ENCODE data around the gene TMEM236.

Gene TMEM236

DNA sequence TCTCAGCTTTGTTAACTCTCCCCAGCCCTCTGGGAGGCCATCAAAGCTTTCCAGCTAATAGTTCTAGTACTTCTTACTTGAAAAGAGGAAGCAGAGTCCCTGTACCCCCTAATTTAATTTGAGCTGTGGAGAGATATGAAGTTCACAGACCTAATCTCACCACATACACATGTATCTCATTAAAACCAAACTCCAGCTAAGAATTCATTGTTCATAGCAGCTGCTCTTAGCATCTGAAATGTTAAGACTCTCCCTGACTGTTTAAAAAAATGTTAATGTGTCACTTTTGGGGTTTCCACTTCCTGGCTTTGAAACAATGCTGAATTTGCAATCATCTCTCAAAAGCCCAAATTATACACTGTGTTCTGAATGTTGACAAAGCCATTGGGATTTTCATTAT is 41.0 kb downstream of the TMEM236 start:
- H3K4me3 ChIP-seq (replicated peaks in 1 of 2; ENCODE audit: low read depth in 2 of 2, low read length in 2 of 2), result no peak overlapping the region
- TF ChIP-seq, protein P1, sequence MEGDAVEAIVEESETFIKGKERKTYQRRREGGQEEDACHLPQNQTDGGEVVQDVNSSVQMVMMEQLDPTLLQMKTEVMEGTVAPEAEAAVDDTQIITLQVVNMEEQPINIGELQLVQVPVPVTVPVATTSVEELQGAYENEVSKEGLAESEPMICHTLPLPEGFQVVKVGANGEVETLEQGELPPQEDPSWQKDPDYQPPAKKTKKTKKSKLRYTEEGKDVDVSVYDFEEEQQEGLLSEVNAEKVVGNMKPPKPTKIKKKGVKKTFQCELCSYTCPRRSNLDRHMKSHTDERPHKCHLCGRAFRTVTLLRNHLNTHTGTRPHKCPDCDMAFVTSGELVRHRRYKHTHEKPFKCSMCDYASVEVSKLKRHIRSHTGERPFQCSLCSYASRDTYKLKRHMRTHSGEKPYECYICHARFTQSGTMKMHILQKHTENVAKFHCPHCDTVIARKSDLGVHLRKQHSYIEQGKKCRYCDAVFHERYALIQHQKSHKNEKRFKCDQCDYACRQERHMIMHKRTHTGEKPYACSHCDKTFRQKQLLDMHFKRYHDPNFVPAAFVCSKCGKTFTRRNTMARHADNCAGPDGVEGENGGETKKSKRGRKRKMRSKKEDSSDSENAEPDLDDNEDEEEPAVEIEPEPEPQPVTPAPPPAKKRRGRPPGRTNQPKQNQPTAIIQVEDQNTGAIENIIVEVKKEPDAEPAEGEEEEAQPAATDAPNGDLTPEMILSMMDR (IDR thresholded peaks at IDR 0.05; ENCODE audit: low read depth, low read length), result no peak
- DNase-seq (ENCODE audit: low read depth in 2 of 2), result peak in 1 of 2 donors; percentile 25

DNA sequence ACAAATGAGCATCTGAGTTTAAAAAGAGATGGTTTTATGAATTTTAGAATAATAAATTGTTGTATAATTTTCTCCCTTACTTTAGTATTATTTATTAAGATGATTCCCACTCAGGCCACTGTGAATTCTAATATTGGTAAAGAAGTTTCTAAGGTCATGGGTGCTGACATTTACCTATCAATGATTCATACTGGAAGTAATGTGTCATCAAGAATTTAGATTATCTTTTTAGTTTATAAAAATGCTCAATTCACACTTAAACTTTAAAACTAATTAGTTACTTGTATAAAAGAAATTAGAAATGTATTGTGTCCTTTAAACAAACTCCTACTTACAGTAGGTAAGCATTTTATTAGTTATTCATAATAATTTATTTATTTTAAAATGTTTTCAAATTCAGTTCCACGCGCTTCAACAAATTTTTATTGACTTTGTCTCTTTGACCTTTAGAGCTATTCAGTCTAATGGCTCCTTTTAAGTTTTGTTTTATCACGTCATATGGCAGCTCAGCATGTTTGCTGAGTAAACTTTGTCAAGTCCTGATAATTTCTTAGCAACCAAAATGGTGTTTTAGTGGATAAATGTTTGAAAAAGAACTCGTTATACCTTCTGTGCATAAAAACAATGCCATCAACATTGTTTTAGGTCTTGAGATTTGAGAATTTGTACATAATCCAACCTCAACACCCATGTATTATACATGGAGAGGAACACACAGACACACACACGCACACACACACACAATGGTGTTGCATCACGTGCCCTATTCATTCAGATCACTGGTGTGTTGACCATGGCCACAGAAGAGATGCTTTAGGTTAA is 42.0 kb downstream of the TMEM236 start:
- no peak for DNase-seq (ENCODE audit: low read depth in 2 of 2)
- TF ChIP-seq, protein P1 (IDR thresholded peaks at IDR 0.05; ENCODE audit: low read depth, low read length), result no peak
- H3K4me3 ChIP-seq (replicated peaks in 1 of 2; ENCODE audit: low read depth in 2 of 2, low read length in 2 of 2), result no peak overlapping the region

DNA sequence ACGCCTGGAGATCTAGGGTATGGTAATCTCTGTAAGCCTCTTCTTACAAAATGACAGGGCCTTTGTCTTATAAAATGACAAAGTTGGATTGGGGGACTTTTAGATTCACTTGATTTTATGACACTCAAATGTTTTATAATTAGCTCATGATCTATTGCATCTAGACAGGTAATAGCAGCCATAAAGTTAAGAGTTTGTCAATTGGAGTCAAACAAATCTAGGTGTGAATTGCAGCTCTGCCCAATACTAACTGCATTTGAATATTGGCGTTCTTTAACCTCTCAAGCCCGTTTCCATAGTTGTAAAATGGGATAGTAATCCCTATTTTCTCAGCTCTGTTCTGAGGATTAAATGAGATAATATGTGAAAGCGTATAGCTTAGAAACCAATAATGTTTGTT is 43.1 kb downstream of the TMEM236 start:
- DNase-seq (ENCODE audit: low read depth in 2 of 2), result no peak
- TF ChIP-seq, protein P1 (IDR thresholded peaks at IDR 0.05; ENCODE audit: low read depth, low read length), result no peak
- H3K4me3 ChIP-seq (replicated peaks in 1 of 2; ENCODE audit: low read depth in 2 of 2, low read length in 2 of 2), result no peak overlapping the region

DNA sequence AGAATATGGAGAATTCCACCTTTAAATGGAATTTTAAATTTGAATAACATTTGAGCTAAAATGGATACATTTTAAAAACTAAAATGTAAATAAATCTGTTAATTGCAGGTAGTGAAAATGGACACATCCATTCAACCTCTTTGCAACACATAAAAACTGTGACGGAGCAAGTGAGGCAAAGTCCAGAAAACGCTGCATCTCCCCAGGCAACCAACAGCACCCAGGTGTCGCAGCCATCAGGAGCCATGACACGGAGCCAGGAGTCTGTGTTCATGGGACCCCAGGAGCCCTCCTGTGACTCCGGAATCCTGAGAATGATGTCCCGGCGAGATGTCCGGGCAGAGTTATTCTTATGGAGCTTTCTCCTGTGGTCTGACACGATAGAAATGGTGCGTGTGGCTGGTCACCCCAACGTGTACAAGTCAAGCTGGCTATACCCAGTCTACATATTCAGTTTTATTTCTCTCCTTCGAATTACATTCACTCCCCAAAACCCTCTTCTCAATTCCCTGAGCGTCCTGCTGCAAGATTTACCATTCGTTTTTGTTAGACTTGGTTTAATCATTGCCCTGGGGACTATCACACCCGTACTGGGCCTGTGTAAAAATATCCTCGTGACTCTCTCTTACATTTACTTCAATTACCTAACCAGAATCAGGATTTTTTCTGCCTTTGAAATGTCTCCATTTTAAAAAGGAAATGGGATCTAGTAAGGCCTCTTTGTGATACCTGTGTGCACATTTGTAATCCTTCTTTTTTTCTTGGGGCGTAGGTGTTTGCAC is 44.0 kb downstream of the TMEM236 start:
- no peak overlapping the region for H3K4me3 ChIP-seq (replicated peaks in 1 of 2; ENCODE audit: low read depth in 2 of 2, low read length in 2 of 2)
- peak in 1 of 2 donors; percentile 12 for DNase-seq (ENCODE audit: low read depth in 2 of 2)
- TF ChIP-seq, protein P1 (IDR thresholded peaks at IDR 0.05; ENCODE audit: low read depth, low read length), result no peak

DNA sequence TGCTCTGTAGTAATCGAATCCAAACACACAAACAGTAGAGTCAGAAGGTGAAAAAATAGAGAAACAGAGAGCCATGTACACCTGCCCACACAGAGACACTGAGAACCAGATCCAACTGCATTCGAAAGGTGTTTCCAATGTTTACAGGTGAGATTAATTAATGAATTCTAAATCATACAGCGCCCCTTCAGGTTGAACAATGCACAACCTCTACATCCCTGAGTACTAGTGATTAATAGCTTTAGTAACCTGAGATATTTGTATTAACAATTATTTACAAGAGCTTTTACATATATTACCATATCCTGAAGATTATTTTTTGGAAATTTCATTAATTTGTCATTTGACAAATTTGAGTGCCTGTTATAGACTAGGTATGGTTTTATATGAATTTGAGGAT is 49.5 kb downstream of the TMEM236 start:
- no peak overlapping the region for H3K4me3 ChIP-seq (replicated peaks in 1 of 2; ENCODE audit: low read depth in 2 of 2, low read length in 2 of 2)
- no peak for DNase-seq (ENCODE audit: low read depth in 2 of 2)
- TF ChIP-seq, protein P1 (IDR thresholded peaks at IDR 0.05; ENCODE audit: low read depth, low read length), result no peak

DNA sequence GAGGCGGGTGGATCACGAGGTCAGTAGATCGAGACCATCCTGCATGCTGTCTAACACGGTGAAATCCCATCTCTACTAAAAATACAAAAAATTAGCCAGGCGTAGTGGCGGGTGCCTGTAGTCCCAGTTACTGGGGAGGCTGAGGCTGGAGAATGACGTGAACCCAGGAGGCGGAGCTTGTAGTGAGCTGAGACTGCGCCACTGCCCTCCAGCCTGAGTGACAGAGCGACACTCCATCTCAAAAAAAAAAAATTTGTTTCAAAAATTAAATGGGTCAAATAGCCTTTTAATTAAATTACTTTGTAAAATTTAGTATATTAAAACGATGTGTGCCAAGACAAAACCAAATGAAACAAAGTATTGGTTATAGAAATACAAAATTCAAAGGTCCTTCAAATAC is 50.3 kb downstream of the TMEM236 start:
- DNase-seq (ENCODE audit: low read depth in 2 of 2), result no peak
- TF ChIP-seq, protein P1 (IDR thresholded peaks at IDR 0.05; ENCODE audit: low read depth, low read length), result no peak
- H3K4me3 ChIP-seq (replicated peaks in 1 of 2; ENCODE audit: low read depth in 2 of 2, low read length in 2 of 2), result no peak overlapping the region

All from cardiac fibroblast (primary cell).